ENCODE measurements around the gene MARCHF3.
"Not testable (repeated sequence)": the region's sequence is repeated elsewhere in the genome, so short reads cannot be mapped to it uniquely, and the experiment has no call there.

Gene MARCHF3

DNA sequence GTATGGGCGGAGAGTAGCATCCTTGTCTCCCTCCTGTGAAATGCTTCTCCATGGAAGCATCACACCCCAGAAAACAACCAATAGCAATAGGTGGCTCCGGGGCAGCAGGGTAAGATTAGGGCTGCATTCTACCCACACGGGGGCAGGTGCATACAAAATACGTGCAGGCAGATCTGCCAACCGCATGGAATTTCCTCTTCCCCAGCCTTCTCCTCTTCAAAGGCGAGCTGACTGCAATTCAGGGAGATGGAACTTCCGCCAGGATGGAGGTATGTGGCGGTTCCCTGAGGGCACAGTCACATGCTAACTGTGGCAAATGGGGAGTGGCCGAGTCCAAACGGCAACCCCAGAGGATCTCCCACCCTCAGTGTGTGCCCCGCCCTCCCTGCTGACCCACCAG, 171.9 kb downstream of the MARCHF3 start:
- Histone ChIP-seq H3K4me3 (ENCODE audit: low read depth in 1 of 2, low read length in 2 of 2) (no peak overlapping the region), H3K9me3 (ENCODE audit: control insufficient read depth in 1 of 2, low read length in 2 of 2) (no peaks in the 10 kb centered on the region), H3K36me3 (ENCODE audit: control insufficient read depth in 1 of 2, insufficient read depth in 2 of 2, low read length in 2 of 2) (no peaks in the 10 kb centered on the region), H3K4me1 (ENCODE audit: control insufficient read depth in 1 of 2, insufficient read depth in 2 of 2, low read length in 2 of 2) (peaks cover 3 to 15% of the 10 kb centered on the region in 2 donors), H3K27me3 (ENCODE audit: low read depth, low read length) (no peaks in the 10 kb centered on the region), H3K27ac (ENCODE audit: low read length) (no peak overlapping the region)

DNA sequence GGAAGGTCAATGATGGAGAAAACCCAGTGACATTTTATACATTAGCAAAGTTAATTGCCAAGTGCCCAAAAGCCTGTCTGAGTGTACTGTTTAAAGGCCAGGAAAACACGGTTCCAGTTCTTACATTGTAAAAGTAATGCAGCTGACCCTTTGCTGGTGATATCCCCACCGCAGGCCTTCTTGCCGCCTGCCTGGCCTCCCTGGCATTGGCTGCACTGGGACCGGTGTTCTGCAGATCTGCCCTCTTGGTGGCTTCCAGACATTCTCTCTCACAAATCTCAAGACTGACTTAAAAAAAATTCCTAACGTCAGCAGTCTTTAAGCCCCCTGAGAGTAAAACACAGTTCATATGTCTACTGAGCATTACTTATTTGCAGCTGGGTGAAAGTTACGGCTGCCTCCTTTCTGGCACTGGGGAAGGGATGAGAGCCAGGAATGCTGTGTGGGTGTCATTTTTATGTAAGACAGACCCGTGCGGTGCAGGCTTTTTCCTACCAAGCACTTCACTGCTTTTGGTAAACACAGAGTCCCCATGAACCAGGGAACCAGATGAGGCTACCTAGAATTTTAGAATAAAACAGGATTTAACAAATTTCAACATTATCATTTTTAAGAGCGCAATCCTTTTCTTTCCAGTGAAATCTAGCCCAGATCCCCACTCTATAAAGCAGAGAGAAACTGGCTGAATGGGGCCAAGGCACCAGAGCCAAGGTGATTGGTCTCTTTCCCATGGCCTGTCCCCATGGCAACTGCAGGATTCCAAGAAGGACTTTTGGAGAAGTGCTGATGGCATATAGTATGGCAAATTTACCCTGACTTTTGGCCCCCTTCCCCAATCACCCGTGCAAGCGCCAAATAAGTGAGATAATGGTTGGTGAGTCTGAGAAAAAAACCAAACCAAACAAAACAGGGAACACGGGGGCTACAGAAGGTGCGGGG, 172.6 kb downstream of the MARCHF3 start:
- no peaks in the 10 kb centered on the region for H3K9me3 ChIP-seq (ENCODE audit: control insufficient read depth in 1 of 2, low read length in 2 of 2)
- no peak overlapping the region for H3K4me3 ChIP-seq (ENCODE audit: low read depth in 1 of 2, low read length in 2 of 2)
- H3K4me1 ChIP-seq (ENCODE audit: control insufficient read depth in 1 of 2, insufficient read depth in 2 of 2, low read length in 2 of 2), result peaks cover 3 to 15% of the 10 kb centered on the region in 2 donors
- H3K27ac ChIP-seq (ENCODE audit: low read length), result no peak overlapping the region
- H3K27me3 ChIP-seq (ENCODE audit: low read depth, low read length), result no peaks in the 10 kb centered on the region
- no peaks in the 10 kb centered on the region for H3K36me3 ChIP-seq (ENCODE audit: control insufficient read depth in 1 of 2, insufficient read depth in 2 of 2, low read length in 2 of 2)

DNA sequence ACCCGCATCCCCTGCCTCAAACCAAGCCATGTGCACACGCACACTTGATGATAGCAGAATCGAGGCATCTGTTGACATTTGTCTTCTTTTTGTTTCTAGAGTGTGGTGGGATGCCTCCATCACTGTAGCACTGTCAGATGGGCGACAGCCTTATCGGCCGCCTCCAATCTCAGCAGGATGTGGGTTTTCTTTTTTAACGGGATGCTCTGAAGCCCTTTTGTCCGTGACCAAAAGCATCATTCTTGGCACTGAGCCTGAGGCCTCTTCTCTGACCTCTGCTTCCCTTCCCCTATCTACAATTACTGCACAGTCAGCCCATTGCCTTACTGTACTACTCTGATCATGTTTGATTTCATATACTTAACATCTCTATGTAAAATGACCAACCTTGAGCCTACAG, 175.1 kb downstream of the MARCHF3 start:
- H3K9me3 ChIP-seq (ENCODE audit: control insufficient read depth in 1 of 2, low read length in 2 of 2), result no peaks in the 10 kb centered on the region
- no peaks in the 10 kb centered on the region for H3K36me3 ChIP-seq (ENCODE audit: control insufficient read depth in 1 of 2, insufficient read depth in 2 of 2, low read length in 2 of 2)
- H3K4me3 ChIP-seq (ENCODE audit: low read depth in 1 of 2, low read length in 2 of 2), result no peak overlapping the region
- no peaks in the 10 kb centered on the region for H3K27me3 ChIP-seq (ENCODE audit: low read depth, low read length)
- no peak overlapping the region for H3K27ac ChIP-seq (ENCODE audit: low read length)
- H3K4me1 ChIP-seq (ENCODE audit: control insufficient read depth in 1 of 2, insufficient read depth in 2 of 2, low read length in 2 of 2), result peaks cover 3 to 15% of the 10 kb centered on the region in 2 donors

DNA sequence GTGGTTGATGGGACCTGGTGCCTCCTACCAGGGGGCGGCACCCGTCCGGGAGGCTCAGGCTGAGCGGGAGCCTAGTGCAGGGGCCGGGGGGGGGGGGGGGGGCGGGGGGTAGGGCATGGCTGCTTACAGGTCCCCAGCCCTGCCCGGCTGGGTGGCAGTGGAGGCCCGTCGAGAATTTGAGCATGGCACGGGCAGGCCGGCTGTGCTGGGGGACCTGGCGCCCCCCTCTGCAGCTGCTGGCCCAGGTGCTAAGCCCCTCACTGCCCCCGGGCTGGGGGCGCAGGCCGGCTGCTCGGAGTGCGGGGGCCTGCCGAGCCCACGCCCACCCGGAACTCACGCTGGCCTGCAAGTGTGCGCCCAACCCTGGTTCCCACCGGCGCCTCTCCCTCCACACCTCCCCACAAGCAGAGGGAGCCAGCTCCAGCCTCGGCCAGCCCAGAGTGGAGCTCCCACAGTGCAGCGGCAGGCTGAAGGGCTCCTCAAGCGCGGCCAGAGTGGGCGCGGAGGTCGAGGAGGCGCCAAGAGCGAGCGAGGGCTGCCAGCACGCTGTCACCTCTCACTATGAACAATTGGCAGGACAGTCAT, 175.7 kb downstream of the MARCHF3 start:
- H3K27me3 ChIP-seq (ENCODE audit: low read depth, low read length), result no peaks in the 10 kb centered on the region
- no peaks in the 10 kb centered on the region for H3K36me3 ChIP-seq (ENCODE audit: control insufficient read depth in 1 of 2, insufficient read depth in 2 of 2, low read length in 2 of 2)
- no peak overlapping the region for H3K4me3 ChIP-seq (ENCODE audit: low read depth in 1 of 2, low read length in 2 of 2)
- H3K9me3 ChIP-seq (ENCODE audit: control insufficient read depth in 1 of 2, low read length in 2 of 2), result no peaks in the 10 kb centered on the region
- H3K27ac ChIP-seq (ENCODE audit: low read length), result no peak overlapping the region
- H3K4me1 ChIP-seq (ENCODE audit: control insufficient read depth in 1 of 2, insufficient read depth in 2 of 2, low read length in 2 of 2), result peaks cover 3 to 15% of the 10 kb centered on the region in 2 donors

DNA sequence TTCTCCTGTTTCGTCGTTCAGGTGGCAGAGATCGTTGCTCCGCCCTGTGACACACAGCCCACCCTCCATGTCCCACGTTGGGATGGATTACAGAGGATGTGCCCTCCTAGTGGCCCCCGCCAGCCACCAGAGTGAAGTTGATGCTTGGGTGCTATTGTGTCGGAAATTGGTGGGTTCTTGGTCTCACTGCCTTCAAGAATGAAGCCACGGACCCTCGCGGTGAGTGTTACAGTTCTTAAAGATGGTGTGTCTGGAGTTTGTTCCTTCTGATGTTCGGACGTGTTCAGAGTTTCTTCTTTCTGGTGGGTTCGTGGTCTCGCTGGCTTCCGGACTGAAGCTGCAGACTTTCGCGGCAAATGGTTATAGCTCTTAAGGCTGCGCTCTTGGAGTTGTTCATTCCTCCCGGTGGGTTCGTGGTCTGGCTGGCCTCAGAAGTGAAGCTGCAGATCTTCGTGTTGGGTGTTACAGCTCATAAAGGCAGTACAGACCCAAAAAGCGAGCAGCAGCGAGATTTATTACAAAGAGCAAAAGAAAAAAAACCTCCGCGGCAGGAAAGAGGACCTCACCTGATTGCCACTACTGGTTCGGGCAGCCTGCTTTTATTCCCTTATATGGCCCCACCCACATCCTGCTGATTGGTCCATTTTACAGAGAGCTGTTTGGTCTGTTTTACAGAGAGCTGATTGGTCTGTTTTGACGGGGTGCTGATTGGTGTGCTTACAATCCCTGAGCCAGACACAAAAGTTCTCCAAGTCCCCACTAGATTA, 176.6 kb downstream of the MARCHF3 start:
- not testable (repeated sequence) for H3K27me3 ChIP-seq (ENCODE audit: low read depth, low read length); H3K4me3 ChIP-seq (ENCODE audit: low read depth in 1 of 2, low read length in 2 of 2); H3K27ac ChIP-seq (ENCODE audit: low read length); H3K9me3 ChIP-seq (ENCODE audit: control insufficient read depth in 1 of 2, low read length in 2 of 2); H3K36me3 ChIP-seq (ENCODE audit: control insufficient read depth in 1 of 2, insufficient read depth in 2 of 2, low read length in 2 of 2)
- peaks cover 3 to 15% of the 10 kb centered on the region in 2 donors for H3K4me1 ChIP-seq (ENCODE audit: control insufficient read depth in 1 of 2, insufficient read depth in 2 of 2, low read length in 2 of 2)

DNA sequence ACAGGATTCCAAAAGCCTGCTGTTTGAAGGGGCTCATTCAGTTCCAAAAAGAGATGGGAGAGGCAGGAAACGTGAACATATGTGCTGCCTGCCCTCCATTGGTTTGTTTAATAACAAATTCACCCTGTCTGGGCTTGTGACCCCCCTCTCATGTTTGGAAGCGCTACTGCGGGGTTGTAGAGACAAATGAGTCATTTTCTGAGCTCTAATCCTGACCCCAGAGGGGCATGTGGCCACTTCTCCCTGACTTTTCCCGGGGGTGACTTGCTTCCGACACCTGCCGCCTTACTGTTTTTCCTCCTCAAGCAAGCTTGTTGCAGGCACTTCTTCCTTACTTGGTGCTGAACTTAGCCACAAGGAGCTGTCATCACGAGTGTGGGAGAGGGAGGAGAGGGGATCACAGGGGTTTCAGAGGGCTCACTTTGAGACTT, 177.5 kb downstream of the MARCHF3 start:
- no peaks in the 10 kb centered on the region for H3K9me3 ChIP-seq (ENCODE audit: control insufficient read depth in 1 of 2, low read length in 2 of 2)
- no peaks in the 10 kb centered on the region for H3K27me3 ChIP-seq (ENCODE audit: low read depth, low read length)
- H3K4me3 ChIP-seq (ENCODE audit: low read depth in 1 of 2, low read length in 2 of 2), result no peak overlapping the region
- H3K36me3 ChIP-seq (ENCODE audit: control insufficient read depth in 1 of 2, insufficient read depth in 2 of 2, low read length in 2 of 2), result no peaks in the 10 kb centered on the region
- H3K27ac ChIP-seq (ENCODE audit: low read length), result no peak overlapping the region
- H3K4me1 ChIP-seq (ENCODE audit: control insufficient read depth in 1 of 2, insufficient read depth in 2 of 2, low read length in 2 of 2), result peaks cover 0 to 8% of the 10 kb centered on the region in 2 donors

DNA sequence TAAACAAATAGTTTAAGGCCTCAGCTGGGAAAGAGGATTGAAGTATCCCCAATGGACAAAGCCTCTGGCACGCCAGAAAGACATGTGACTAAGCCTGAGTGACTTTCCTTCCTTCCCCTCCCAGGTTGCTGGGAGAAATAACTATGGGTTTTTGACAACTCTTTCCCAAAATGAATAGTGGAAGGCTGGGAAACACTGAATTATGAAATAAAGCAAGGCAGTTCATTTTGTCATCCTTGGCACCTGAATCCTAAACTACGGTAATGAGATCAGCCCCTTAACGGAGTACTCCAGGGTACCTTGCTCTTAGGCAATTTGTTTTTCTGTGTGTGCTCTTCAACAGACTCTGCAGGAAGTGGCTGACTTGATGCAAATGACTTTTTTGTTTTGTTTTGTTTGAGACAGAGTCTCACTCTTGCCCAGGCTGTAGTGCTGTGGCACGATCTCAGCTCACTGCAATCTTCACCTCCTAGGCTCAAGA, 178.2 kb downstream of the MARCHF3 start:
- no peaks in the 10 kb centered on the region for H3K9me3 ChIP-seq (ENCODE audit: control insufficient read depth in 1 of 2, low read length in 2 of 2)
- H3K36me3 ChIP-seq (ENCODE audit: control insufficient read depth in 1 of 2, insufficient read depth in 2 of 2, low read length in 2 of 2), result no peaks in the 10 kb centered on the region
- H3K4me1 ChIP-seq (ENCODE audit: control insufficient read depth in 1 of 2, insufficient read depth in 2 of 2, low read length in 2 of 2), result peaks cover 0 to 2% of the 10 kb centered on the region in 2 donors
- no peak overlapping the region for H3K4me3 ChIP-seq (ENCODE audit: low read depth in 1 of 2, low read length in 2 of 2)
- H3K27me3 ChIP-seq (ENCODE audit: low read depth, low read length), result no peaks in the 10 kb centered on the region
- H3K27ac ChIP-seq (ENCODE audit: low read length), result peak overlapping the region; percentile 28

DNA sequence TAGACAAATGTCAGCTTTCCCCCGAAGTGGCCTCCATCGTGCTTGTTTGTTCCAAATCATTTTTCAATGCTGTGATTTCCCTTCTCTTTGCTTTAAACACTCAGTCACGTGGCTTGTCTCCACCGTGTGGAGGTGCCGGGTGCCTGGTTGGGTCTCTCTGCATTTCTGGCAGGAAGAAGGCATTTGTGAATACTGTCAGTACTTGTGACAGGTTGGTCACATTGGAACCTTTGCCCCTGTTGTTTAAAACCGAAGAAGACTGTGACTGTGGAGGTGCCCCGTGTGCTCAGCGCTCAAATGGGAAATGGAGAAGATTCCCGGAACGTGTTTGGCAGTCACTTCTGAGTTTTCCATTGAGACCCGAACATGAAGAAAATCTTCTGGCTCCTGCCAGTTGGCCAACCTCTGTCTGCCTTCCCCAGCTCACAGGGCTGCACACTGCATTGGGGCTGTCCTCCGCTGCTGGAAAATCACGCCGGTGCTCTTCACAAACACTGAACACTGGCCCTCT, 178.8 kb downstream of the MARCHF3 start:
- Histone ChIP-seq H3K36me3 (ENCODE audit: control insufficient read depth in 1 of 2, insufficient read depth in 2 of 2, low read length in 2 of 2) (no peaks in the 10 kb centered on the region), H3K27ac (ENCODE audit: low read length) (peak overlapping the region; percentile 28), H3K4me3 (ENCODE audit: low read depth in 1 of 2, low read length in 2 of 2) (no peak overlapping the region), H3K27me3 (ENCODE audit: low read depth, low read length) (no peaks in the 10 kb centered on the region), H3K9me3 (ENCODE audit: control insufficient read depth in 1 of 2, low read length in 2 of 2) (no peaks in the 10 kb centered on the region), H3K4me1 (ENCODE audit: control insufficient read depth in 1 of 2, insufficient read depth in 2 of 2, low read length in 2 of 2) (peaks cover 0 to 4% of the 10 kb centered on the region in 2 donors)

DNA sequence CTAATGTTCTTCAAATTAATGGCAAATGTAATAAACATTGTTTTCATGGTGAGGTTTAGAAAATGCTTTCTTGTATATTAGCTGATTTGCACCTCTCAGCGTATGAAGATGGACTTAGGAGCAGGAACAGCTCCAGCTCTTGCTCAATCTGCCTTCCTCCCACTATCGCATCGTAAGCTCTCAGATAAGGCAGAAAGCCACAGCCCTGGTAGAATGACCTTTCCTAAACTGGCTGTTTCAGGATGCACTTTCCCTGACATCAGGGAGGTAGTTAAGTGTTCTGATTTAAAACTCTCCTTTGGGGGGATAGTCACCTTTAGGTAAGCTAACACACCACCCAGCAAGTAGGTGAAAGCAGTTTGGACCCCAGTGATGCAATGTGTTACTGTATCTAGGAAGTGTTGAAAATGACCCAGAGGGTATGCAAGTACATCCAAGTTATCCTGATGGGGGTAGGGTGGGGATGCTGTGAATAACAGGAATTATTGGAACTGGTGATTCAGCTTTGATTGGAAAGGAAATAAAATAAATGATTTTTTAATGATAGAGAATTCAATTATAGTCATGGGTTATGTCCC, 181.2 kb downstream of the MARCHF3 start:
- no peak overlapping the region for H3K4me3 ChIP-seq (ENCODE audit: low read depth in 1 of 2, low read length in 2 of 2)
- H3K27me3 ChIP-seq (ENCODE audit: low read depth, low read length), result no peaks in the 10 kb centered on the region
- no peaks in the 10 kb centered on the region for H3K9me3 ChIP-seq (ENCODE audit: control insufficient read depth in 1 of 2, low read length in 2 of 2)
- no peaks in the 10 kb centered on the region for H3K36me3 ChIP-seq (ENCODE audit: control insufficient read depth in 1 of 2, insufficient read depth in 2 of 2, low read length in 2 of 2)
- H3K27ac ChIP-seq (ENCODE audit: low read length), result no peak overlapping the region
- H3K4me1 ChIP-seq (ENCODE audit: control insufficient read depth in 1 of 2, insufficient read depth in 2 of 2, low read length in 2 of 2), result peaks cover 0 to 8% of the 10 kb centered on the region in 2 donors

DNA sequence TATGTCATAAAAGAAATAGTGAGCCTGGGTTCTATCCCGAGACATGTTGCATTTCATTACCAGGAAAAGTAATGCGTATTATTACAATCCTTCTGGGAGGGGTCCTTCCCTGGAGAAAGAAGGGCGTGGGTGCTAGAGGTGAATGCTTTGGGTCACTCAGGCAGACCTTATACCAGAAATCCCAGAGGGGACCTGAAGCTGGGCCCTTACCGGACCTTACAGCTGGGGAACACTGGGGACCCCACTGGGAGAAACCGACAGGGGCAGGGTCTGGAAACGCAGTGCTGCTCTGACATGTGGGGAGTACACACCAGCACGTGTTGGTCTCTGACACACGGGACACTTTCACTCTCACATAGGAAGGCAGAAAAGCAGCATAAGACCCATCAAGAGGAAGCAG, 182.1 kb downstream of the MARCHF3 start:
- H3K9me3 ChIP-seq (ENCODE audit: control insufficient read depth in 1 of 2, low read length in 2 of 2), result no peaks in the 10 kb centered on the region
- H3K4me1 ChIP-seq (ENCODE audit: control insufficient read depth in 1 of 2, insufficient read depth in 2 of 2, low read length in 2 of 2), result peaks cover 0 to 8% of the 10 kb centered on the region in 2 donors
- no peaks in the 10 kb centered on the region for H3K36me3 ChIP-seq (ENCODE audit: control insufficient read depth in 1 of 2, insufficient read depth in 2 of 2, low read length in 2 of 2)
- H3K27ac ChIP-seq (ENCODE audit: low read length), result no peak overlapping the region
- H3K27me3 ChIP-seq (ENCODE audit: low read depth, low read length), result no peaks in the 10 kb centered on the region
- no peak overlapping the region for H3K4me3 ChIP-seq (ENCODE audit: low read depth in 1 of 2, low read length in 2 of 2)
